HFFc6 (cell line): ENCODE results near the gene NXPH1. TPM values are rescaled to one million over a fixed set of nuclear protein-coding genes. Genes with fewer than 3 reads are reported as not detected.

ENCODE experiments used
- DNase-seq: peaks from one replicate; pipeline ENCODE4 v3.0.0-alpha.2; 2018
- H3K27ac Mint-ChIP-seq: 2 replicates; pipeline ENCODE4 v1.8.0; 2020; ENCODE audit warnings: mild to moderate bottlenecking, mixed read lengths
- H3K27me3 Mint-ChIP-seq: 2 replicates; pipeline ENCODE4 v1.8.0; 2021; ENCODE audit warnings: mild to moderate bottlenecking, moderate library complexity, mixed read lengths; ENCODE audit not compliant: insufficient read depth
- H3K36me3 Mint-ChIP-seq: 2 replicates; pipeline ENCODE4 v1.8.0; 2021; ENCODE audit warnings: low read depth, mixed read lengths
- H3K4me1 Mint-ChIP-seq: 2 replicates; pipeline ENCODE4 v1.8.0; 2020; ENCODE audit warnings: low read depth, mixed read lengths
- H3K4me3 Mint-ChIP-seq: 2 replicates; pipeline ENCODE4 v1.8.0; 2020; ENCODE audit warnings: mild to moderate bottlenecking, moderate library complexity, mixed read lengths
- H3K9me3 Mint-ChIP-seq: 2 replicates; pipeline ENCODE4 v1.8.0; 2020; ENCODE audit warnings: mild to moderate bottlenecking, mixed read lengths
- total RNA-seq, 6 experiments: library from RNA; stranded (reverse); fragmentation: NEBNext Ultra II Directional; extraction: Animal tissue kit (Norgen Biotek cat#: 25700); gene quantifications; 2 replicates in 1 of 6; 3 replicates in 5 of 6; pipeline ENCODE4 v1.2.3, GENCODE V29; 2021
- TF ChIP-seq, protein P1 (sequence below): fragments of 200-600 bp; sonication (generic); IDR thresholded peaks from 2 replicates; pipeline ENCODE4 v1.5.0; 2021; ENCODE audit warnings: antibody characterized with exemption, mild to moderate bottlenecking

The NXPH1 gene
- total RNA-seq, 6 experiments from 2014 or later: not detected

- Mint-ChIP-seq H3K36me3 (no peaks in the 10 kb centered on the region), H3K4me3 (no peak overlapping the region), H3K27me3 (no peaks in the 10 kb centered on the region), H3K4me1 (no peaks in the 10 kb centered on the region), H3K27ac (no peak overlapping the region), H3K9me3 (peaks cover 6% of the 10 kb centered on the region)
- TF ChIP-seq, protein P1, sequence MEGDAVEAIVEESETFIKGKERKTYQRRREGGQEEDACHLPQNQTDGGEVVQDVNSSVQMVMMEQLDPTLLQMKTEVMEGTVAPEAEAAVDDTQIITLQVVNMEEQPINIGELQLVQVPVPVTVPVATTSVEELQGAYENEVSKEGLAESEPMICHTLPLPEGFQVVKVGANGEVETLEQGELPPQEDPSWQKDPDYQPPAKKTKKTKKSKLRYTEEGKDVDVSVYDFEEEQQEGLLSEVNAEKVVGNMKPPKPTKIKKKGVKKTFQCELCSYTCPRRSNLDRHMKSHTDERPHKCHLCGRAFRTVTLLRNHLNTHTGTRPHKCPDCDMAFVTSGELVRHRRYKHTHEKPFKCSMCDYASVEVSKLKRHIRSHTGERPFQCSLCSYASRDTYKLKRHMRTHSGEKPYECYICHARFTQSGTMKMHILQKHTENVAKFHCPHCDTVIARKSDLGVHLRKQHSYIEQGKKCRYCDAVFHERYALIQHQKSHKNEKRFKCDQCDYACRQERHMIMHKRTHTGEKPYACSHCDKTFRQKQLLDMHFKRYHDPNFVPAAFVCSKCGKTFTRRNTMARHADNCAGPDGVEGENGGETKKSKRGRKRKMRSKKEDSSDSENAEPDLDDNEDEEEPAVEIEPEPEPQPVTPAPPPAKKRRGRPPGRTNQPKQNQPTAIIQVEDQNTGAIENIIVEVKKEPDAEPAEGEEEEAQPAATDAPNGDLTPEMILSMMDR: no peak
- no peak for DNase-seq
Observed at GRCh38 chr7:8490391-8491045, 57.1 kb downstream of the NXPH1 start.

GRCh38 chr7:8491106-8491505 is 57.7 kb downstream of the NXPH1 start:
- Mint-ChIP-seq H3K27me3 (no peaks in the 10 kb centered on the region), H3K27ac (no peak overlapping the region), H3K9me3 (peaks cover 6% of the 10 kb centered on the region), H3K4me1 (no peaks in the 10 kb centered on the region), H3K4me3 (no peak overlapping the region), H3K36me3 (no peaks in the 10 kb centered on the region)
- DNase-seq: no peak
- TF ChIP-seq, protein P1: no peak

DNA sequence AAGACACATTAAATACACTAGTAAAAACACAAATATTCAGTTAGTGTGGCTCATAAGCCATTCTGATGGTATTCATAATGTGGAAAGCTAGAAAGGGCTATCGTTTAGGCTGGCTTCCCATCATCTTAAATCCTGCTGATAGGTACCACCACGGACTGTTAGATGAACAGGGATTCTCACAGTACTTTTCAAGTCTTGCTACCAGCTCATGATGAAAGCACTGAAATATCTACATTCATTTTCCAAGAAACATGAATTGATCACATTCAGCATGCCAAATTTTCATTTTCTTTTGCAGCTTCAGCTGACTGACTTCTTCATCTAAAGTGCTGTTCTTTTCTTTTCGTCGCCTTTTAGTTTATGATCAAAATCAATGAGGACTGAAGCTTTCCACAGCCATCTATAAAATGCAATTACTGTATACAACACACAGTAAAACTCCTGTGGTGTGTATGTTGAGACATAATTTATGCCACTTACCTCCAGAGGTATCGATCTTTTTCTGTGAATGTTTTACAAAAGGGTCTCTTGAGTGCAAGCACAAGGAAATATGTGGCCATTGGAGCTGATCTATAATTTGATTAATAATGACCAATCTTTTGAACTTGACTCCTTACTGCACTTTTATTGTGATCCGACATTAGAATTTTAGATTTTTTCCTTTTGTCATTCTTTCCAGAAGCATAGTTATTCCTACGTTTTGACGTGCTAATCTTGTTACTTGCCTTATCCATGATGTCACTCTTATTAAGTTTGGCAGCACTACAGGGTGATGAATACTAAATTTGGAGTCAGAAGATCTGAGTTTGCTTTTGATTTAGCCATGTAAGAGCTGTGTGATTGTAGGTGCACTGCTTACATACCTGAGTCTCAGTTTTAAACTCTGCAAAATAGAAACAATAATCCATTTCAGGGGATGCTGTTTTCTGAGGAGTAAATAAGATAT is 58.4 kb downstream of the NXPH1 start:
- peaks cover 6% of the 10 kb centered on the region for H3K9me3 Mint-ChIP-seq
- no peaks in the 10 kb centered on the region for H3K27me3 Mint-ChIP-seq

DNA sequence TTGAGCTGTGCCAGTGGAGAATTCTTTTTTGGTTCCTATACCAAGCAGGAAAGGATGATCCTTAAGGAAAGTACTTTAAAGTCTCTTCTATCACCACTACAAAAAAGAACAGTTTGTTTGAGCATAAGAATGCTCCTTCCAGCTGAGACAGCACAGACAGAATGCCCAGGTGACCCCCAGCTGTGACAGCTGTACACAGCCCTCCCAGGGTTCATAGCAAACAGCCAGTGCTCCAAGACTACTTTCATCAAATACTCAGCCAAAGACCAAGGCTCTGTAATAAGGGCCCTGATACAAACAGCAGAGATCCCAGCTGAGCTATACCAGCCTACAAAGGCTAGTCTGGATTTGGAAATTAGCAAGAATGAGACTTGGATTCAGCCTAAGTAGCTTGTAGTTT is 65.7 kb downstream of the NXPH1 start:
- Mint-ChIP-seq H3K4me1 (no peaks in the 10 kb centered on the region), H3K9me3 (peaks cover 39% of the 10 kb centered on the region), H3K4me3 (no peak overlapping the region), H3K27me3 (no peaks in the 10 kb centered on the region), H3K27ac (no peak overlapping the region), H3K36me3 (no peaks in the 10 kb centered on the region)
- TF ChIP-seq, protein P1: no peak
- no peak for DNase-seq

More for the DNA sequence above, 58.4 kb downstream of the NXPH1 start:
- Mint-ChIP-seq H3K4me3 (no peak overlapping the region), H3K36me3 (no peaks in the 10 kb centered on the region), H3K27ac (no peak overlapping the region), H3K4me1 (no peaks in the 10 kb centered on the region)
- no peak for DNase-seq
- TF ChIP-seq, protein P1: no peak

DNA sequence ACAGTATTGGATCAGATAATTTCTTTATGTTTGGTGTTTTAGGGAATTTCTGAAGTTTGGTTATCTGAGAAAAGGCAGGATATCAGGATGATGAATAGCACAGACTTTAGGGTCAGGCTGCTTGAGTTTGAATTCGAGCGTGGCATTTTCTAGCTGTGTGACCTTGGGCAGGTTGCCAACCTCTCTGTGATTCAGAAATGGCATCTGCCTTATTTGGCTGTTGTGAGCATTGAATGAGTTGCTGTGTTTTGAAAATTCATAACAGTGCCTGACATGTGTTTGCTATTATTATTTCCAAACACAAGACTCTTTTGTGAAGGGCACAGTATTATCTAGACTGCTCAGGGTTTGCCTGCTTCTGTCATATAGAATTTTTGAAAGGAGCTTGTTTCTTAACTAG is 66.9 kb downstream of the NXPH1 start:
- Mint-ChIP-seq H3K9me3 (peaks cover 33% of the 10 kb centered on the region), H3K36me3 (no peaks in the 10 kb centered on the region), H3K4me1 (no peaks in the 10 kb centered on the region), H3K27ac (no peak overlapping the region), H3K4me3 (no peak overlapping the region), H3K27me3 (no peaks in the 10 kb centered on the region)
- TF ChIP-seq, protein P1: no peak
- DNase-seq: no peak
